Heart right ventricle (tissue), 16 donors: ENCODE data around the gene RPGR. TPM values are rescaled to one million over a fixed set of nuclear protein-coding genes. Genes with fewer than 3 reads are reported as not detected.

ENCODE experiments used
- ATAC-seq, 8 donors: fragments of 200-7000 bp; cut with Tn5 transposase; one replicate each; pipeline ENCODE4 v1.9.1; 2020; ENCODE audit warnings: mild to moderate bottlenecking in 8 of 8, moderate library complexity in 8 of 8, moderate number of reproducible peaks in 1 of 8
- DNase-seq, 2 donors: peaks; one replicate each; pipeline ENCODE4 v3.0.0-alpha.2; 2020
- H3K27ac ChIP-seq, 10 donors: fragments of 200-600 bp; sonication (generic) in 2 of 10; one replicate each; pipeline versions ENCODE4 v1.5.0 to v1.8.0; 2020 to 2022; ENCODE audit warnings: mild to moderate bottlenecking in 3 of 10
- H3K27me3 ChIP-seq, 7 donors: fragments of 200-600 bp; one replicate each; pipeline ENCODE4 v1.8.0; 2021 to 2022; ENCODE audit warnings: mild to moderate bottlenecking in 2 of 7
- H3K36me3 ChIP-seq, 9 donors: fragments of 200-600 bp; sonication (generic) in 1 of 9; one replicate each; pipeline versions ENCODE4 v1.5.0 to v1.8.0; 2020 to 2022; ENCODE audit warnings: mild to moderate bottlenecking in 2 of 9
- H3K4me1 ChIP-seq, 9 donors: fragments of 200-600 bp; sonication (generic) in 1 of 9; one replicate each; pipeline versions ENCODE4 v1.5.0 to v1.8.0; 2020 to 2022; ENCODE audit warnings: mild to moderate bottlenecking in 4 of 9
- H3K4me3 ChIP-seq, 10 donors: fragments of 200-600 bp; sonication (generic) in 2 of 10; one replicate each; pipeline versions ENCODE4 v1.5.0 to v1.8.0; 2020 to 2022; ENCODE audit warnings: mild to moderate bottlenecking in 7 of 10, moderate library complexity in 2 of 10
- H3K9me3 ChIP-seq, 11 donors: fragments of 200-600 bp in 10 of 11; sonication (generic) in 2 of 11; one replicate each; pipeline versions ENCODE4 v1.5.0 to v1.8.0; 2013 to 2022; ENCODE audit warnings: mild to moderate bottlenecking in 2 of 11, control low read depth in 1 of 11, moderate library complexity in 1 of 11
- WGBS, 2 donors: extraction: QIAGEN DNeasy Blood & Tissue Kit; methylation state at CpG; one replicate each; pipeline ENCODE4 v1.1.7; 2013; ENCODE audit warnings: inconsistent platforms in 1 of 2; 5-methylcytosine and 5-hydroxymethylcytosine counted together
- intact Hi-C, 10 donors: fragments of 100-400 bp; cut with DNase I; formaldehyde crosslinking; loops; one replicate each; pipeline versions ENCODE4 v1.11.1 to v1.14.2; 2022
- polyA plus RNA-seq, 2 donors: library from polyadenylated mRNA; stranded (reverse); fragments of 200-250 nt; gene quantifications; one replicate each; pipeline ENCODE4 v1.2.3, GENCODE V29; 2013
- total RNA-seq, 10 donors: library from RNA; stranded (reverse); fragmentation: NEBNext Ultra II Directional in 3 of 10; extraction: Animal tissue kit (Norgen Biotek cat#: 25700) in 3 of 10; gene quantifications; one replicate each; pipeline versions ENCODE4 v1.2.1 to v1.2.4, GENCODE V29; 2021 to 2023
- TF ChIP-seq, protein P1 (sequence below), 9 donors: fragments of 200-600 bp; sonication (generic) in 2 of 9; IDR thresholded peaks; one replicate each; pipeline versions ENCODE4 v1.5.0 to v1.8.0; 2021 to 2022; ENCODE audit warnings: antibody characterized with exemption in 9 of 9, mild to moderate bottlenecking in 5 of 9, moderate library complexity in 1 of 9
- donor health status: Arrhythmogenic right ventricular cardiomyopathy.
- donor health status: ischemic (EF 13 %, LVEDD 7.1; RV severe dilation, severe dysfunction).
- donor health status: healthy with polysubstance abuse.
- donor health status: DM: no; HTN: yes; CAD: no.
- donor health status: DM: no; HTN: no; CAD: no.
- donor health status: ischemic (EF 25% LVEDD 6.9; RV normal size, moderate dysfunction).
- donor health status: ischemic (EF 25% LVEDD 5.7; RV mildly dilated, moderate dysfunction).
- donor health status: healthy.
- donor health status: DM: yes; HTN: yes; CAD: no.
- donor health status: Ischemic cardiomyopathy.
- donor health status: ischemic (EF 35%, LVEDD 5.7; RV mildly dilated, moderate dysfunction).
- donor health status: nonischemic (EF 11% LVEDD 7.7; RV severe dilation, severe dysfunction).
- donor health status: DM: yes; HTN: yes; CAD: no.
- donor health status: PGD.
- donor health status: ischemic (EF 29% LVEDD 5.4; RV normal size, mild dysfunction).
- donor health status: nonischemic (EF 23%, LVEDD 6.1; RV moderate dilation, normal function).

RPGR gene
- total and polyA plus RNA-seq, 12 donors: 3.8 to 30.3 (median 6.0) TPM

DNA sequence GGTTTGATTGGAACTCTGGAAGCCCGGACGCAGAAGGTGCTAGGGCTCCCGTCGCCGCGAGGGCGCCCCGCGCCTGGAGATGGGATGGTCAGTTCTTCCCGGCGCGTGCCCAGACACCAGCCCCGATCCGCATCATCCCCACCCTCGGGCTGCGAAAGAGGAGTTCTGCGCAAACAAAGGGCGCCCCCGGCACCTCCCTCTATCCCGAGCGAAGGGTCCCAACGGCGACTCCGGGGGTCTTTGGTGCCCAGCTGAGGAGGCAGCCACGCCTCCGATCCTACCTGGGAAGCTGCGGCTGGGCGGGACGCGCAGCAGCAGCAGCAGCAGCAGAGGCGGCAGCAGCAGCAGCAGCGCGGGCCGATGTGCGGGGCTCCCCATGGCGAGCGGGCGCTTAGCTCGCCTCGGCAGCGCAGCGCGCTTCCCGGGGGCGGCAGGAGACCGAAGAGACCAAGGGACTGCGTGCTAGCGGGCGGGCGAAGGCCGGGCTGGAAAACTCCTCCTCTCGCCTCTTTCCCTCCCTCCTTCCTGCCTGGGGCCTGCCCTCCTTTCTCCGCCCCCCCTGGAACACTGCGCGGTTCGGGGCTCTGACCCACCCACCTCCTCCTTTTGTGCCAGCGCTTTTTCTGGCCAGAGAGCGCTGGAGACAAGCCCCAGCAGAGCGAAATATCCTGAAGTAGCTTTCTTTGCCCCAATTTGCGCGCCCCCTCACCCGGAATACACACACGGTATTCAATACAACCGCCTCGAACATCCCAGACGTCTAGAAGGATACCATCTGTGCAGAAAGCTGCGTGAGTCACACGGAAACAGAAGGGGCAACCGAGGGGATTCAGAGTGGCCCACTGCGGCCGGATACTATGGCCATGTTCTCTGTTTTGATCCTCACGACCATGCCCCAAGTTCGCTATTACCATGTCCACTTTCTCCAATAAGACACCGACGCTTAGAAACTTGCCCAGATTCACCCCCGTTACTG, 106.6 kb downstream of the RPGR start, which contains the start of gene SRPX:
SRPX (minus strand) TSS at position 457 of the 976 bp plus-strand sequence; CDS start at position 378, 79 bp downstream.
- H3K4me3 ChIP-seq: peak within 1 kb of the TSS; percentile 38 to 65 (median 57)
- 2 to 3% methylated on average over 59 to 73 of the region's 76 CpGs for WGBS, 2 donors
- no peaks in the 10 kb centered on the region for H3K36me3 ChIP-seq
- TF ChIP-seq, protein P1, sequence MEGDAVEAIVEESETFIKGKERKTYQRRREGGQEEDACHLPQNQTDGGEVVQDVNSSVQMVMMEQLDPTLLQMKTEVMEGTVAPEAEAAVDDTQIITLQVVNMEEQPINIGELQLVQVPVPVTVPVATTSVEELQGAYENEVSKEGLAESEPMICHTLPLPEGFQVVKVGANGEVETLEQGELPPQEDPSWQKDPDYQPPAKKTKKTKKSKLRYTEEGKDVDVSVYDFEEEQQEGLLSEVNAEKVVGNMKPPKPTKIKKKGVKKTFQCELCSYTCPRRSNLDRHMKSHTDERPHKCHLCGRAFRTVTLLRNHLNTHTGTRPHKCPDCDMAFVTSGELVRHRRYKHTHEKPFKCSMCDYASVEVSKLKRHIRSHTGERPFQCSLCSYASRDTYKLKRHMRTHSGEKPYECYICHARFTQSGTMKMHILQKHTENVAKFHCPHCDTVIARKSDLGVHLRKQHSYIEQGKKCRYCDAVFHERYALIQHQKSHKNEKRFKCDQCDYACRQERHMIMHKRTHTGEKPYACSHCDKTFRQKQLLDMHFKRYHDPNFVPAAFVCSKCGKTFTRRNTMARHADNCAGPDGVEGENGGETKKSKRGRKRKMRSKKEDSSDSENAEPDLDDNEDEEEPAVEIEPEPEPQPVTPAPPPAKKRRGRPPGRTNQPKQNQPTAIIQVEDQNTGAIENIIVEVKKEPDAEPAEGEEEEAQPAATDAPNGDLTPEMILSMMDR (IDR thresholded peaks at IDR 0.05): no peak
- intact Hi-C loops: loop anchor here in 1 of 10 donors (2.0 kb wide), 1 partner anchor 62 kb away; no protein-coding TSS in a partner anchor
- peaks cover 0 to 74% (median 0%) of the 10 kb centered on the region in 7 donors for H3K27me3 ChIP-seq
- ATAC-seq (peak; percentile 65 to 93 (median 82)), DNase-seq (peak; percentile 33 to 44)
- no peaks in the 10 kb centered on the region for H3K9me3 ChIP-seq
- H3K27ac ChIP-seq: peak within 1 kb of the TSS; percentile 22 to 74 (median 62)
- peaks cover 0 to 5% (median 0%) of the 10 kb centered on the region in 9 donors for H3K4me1 ChIP-seq

DNA sequence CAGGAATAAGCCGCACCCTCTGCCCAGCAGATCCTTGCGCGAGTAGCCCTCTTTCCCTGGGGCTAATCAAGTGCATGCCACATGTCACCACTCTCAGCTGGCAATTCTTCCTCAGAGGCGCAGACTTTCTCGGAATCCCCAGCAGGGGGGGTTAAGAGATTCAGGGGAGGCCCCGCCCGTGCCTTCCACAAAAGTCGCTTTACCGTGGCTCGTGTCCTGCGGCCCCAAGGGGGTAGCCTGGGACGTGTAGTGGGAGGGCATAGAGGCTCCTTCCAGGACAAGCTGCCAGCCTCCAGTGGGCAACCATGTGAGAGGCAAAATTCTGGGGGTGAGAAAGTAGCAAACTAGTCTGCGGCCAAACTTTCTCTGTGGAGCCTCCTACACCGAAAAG, 107.3 kb downstream of the RPGR start:
- TF ChIP-seq, protein P1 (IDR thresholded peaks at IDR 0.05): peak in 5 of 9 donors; percentile 26 to 36 (median 31)
- H3K4me1 ChIP-seq: peaks cover 0 to 5% (median 0%) of the 10 kb centered on the region in 9 donors
- intact Hi-C loops: loop anchor here in 1 of 10 donors (2.0 kb wide), 1 partner anchor 63 kb away; no protein-coding TSS in a partner anchor
- peaks cover 0 to 68% (median 0%) of the 10 kb centered on the region in 7 donors for H3K27me3 ChIP-seq
- WGBS, 2 donors: 0% methylated on average over 13 to 14 of the region's 14 CpGs
- no peaks in the 10 kb centered on the region for H3K9me3 ChIP-seq
- DNase-seq (peak; percentile 19 to 27), ATAC-seq (peak; percentile 44 to 84 (median 60))
- peak overlapping the region; percentile 38 to 65 (median 57) for H3K4me3 ChIP-seq
- H3K36me3 ChIP-seq: no peaks in the 10 kb centered on the region
- peak overlapping the region in 9 of 10 donors; percentile 56 to 74 (median 63) for H3K27ac ChIP-seq

Other genes starting within 250 kb of the RPGR start
- 10 to 100 TPM; 34.8 to 85.9 (median 47.7) TPM for gene SRPX, start 106.6 kb downstream of the RPGR start, total RNA-seq
- 100 to 1,000 TPM in 1 of 2 donors, 10 to 100 TPM in 1; 70.9 to 204 TPM for gene SRPX, start 106.6 kb downstream of the RPGR start, polyA plus RNA-seq
- gene OTC, start 25.1 kb upstream of the RPGR start, total RNA-seq: under 1 TPM in 1 of 10 donors, not detected in 9; 0.38 TPM
- gene OTC, start 25.1 kb upstream of the RPGR start, polyA plus RNA-seq: under 1 TPM in 1 of 2 donors, not detected in 1; 0.20 TPM
- 10 to 100 TPM; 11.1 to 45.1 (median 19.1) TPM for gene TSPAN7, start 234.0 kb upstream of the RPGR start, total RNA-seq
- gene TSPAN7, start 234.0 kb upstream of the RPGR start, polyA plus RNA-seq: 10 to 100 TPM; 25.2 to 49.3 TPM